ENCODE data around the gene GRAMD2B.

GRCh38 chr5:126428421-126428820 is 5.2 kb downstream of the GRAMD2B start:
- TF ChIP-seq, protein P1, sequence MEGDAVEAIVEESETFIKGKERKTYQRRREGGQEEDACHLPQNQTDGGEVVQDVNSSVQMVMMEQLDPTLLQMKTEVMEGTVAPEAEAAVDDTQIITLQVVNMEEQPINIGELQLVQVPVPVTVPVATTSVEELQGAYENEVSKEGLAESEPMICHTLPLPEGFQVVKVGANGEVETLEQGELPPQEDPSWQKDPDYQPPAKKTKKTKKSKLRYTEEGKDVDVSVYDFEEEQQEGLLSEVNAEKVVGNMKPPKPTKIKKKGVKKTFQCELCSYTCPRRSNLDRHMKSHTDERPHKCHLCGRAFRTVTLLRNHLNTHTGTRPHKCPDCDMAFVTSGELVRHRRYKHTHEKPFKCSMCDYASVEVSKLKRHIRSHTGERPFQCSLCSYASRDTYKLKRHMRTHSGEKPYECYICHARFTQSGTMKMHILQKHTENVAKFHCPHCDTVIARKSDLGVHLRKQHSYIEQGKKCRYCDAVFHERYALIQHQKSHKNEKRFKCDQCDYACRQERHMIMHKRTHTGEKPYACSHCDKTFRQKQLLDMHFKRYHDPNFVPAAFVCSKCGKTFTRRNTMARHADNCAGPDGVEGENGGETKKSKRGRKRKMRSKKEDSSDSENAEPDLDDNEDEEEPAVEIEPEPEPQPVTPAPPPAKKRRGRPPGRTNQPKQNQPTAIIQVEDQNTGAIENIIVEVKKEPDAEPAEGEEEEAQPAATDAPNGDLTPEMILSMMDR (IDR thresholded peaks at IDR 0.05; ENCODE audit: low read length), result no peak
- no peak for TF ChIP-seq EZH2 (IDR thresholded peaks at IDR 0.05; ENCODE audit: borderline replicate concordance, low read length)
